ENCODE data around the gene RBM10. TPM values are rescaled to one million over a fixed set of nuclear protein-coding genes. Genes with fewer than 3 reads are reported as not detected.

The RBM10 gene
- total RNA-seq, 1 experiment from 2014 or later = 56.9 TPM

- Histone ChIP-seq H3K36me3 (ENCODE audit: control insufficient read depth in 1 of 2, insufficient read depth in 2 of 2, low read length in 2 of 2) (peaks cover 8 to 18% of the 10 kb centered on the region in 2 experiments), H3K9me3 (ENCODE audit: control insufficient read depth in 1 of 2, insufficient read depth in 1 of 2, low read depth in 1 of 2, low read length in 2 of 2) (no peaks in the 10 kb centered on the region), H3K4me1 (ENCODE audit: control insufficient read depth in 1 of 2, insufficient read depth in 2 of 2, low read length in 2 of 2) (peaks cover 3 to 19% of the 10 kb centered on the region in 2 experiments; a peak in 3 of 4 replicates), H3K27me3 (ENCODE audit: insufficient read depth, low read length) (no peaks in the 10 kb centered on the region), H3K27ac (ENCODE audit: low read depth, low read length) (no peak overlapping the region), H3K4me3 (replicated peaks in 1 of 2; ENCODE audit: low read depth in 1 of 2, low read length in 2 of 2) (no peak overlapping the region), H3K9me2 (ENCODE audit: insufficient read depth) (no peaks in the 10 kb centered on the region), H3K79me2 (ENCODE audit: insufficient read depth, low read length) (peaks cover 16% of the 10 kb centered on the region), H3K4me2 (ENCODE audit: low read length) (no peak overlapping the region), H3K9ac (ENCODE audit: low read length) (no peak overlapping the region), H4K20me1 (ENCODE audit: insufficient read depth) (no peaks in the 10 kb centered on the region), H2AFZ (ENCODE audit: low read depth, low read length, poor library complexity, severe bottlenecking) (no peak overlapping the region)
- POLR2A ChIA-PET = interaction anchor here (0.7 kb wide), 1 partner anchor 272 kb away, joined by 3 read pairs; no protein-coding TSS in a partner anchor
- ATAC-seq (no peak), DNase-seq (ENCODE audit: low read depth, low spot score) (no peak)
- CTCF ChIA-PET = no interaction called here
- intact Hi-C loops (cut with micrococcal nuclease) = loop anchor here (10.0 kb wide), 1 partner anchor 64 kb away; no protein-coding TSS in a partner anchor
- RAD21 ChIA-PET (ENCODE audit: low non-redundant PET in 1 of 2, low total read pairs in 2 of 2, uncharacterized antibody in 2 of 2, unreplicated experiment in 2 of 2) = no interaction called here
- TF ChIP-seq EZH2 (IDR thresholded peaks at IDR 0.05) (no peak), YY1 (IDR thresholded peaks at IDR 0.05; ENCODE audit: extremely low read depth, insufficient replicate concordance, low read depth, low read length) (no peak), RAD21 (IDR thresholded peaks at IDR 0.05; ENCODE audit: low read depth) (no peak), ZBTB33 (IDR thresholded peaks at IDR 0.05; ENCODE audit: extremely low read depth, insufficient replicate concordance, low read length) (no peak), FOSL1 (IDR thresholded peaks at IDR 0.05; ENCODE audit: low read depth) (no peak), EZH2phosphoT487 (IDR thresholded peaks at IDR 0.05; ENCODE audit: borderline replicate concordance) (no peak), CTCF (IDR thresholded peaks at IDR 0.05 in 2 of 3, conservative IDR thresholded peaks at IDR 0.05 in 1 of 3; ENCODE audit: borderline replicate concordance in 1 of 3, insufficient read depth in 1 of 3, low read depth in 2 of 3, low read length in 2 of 3) (no peak), CBX3 (IDR thresholded peaks at IDR 0.05; ENCODE audit: low read depth) (no peak), TCF7L2 (IDR thresholded peaks at IDR 0.05; ENCODE audit: borderline replicate concordance, extremely low read depth, insufficient read depth, insufficient read length) (no peak), ZFX (IDR thresholded peaks at IDR 0.05) (no peak), EGR1 (IDR thresholded peaks at IDR 0.05; ENCODE audit: low read depth) (no peak), JUND (IDR thresholded peaks at IDR 0.05) (no peak), POLR2A (IDR thresholded peaks at IDR 0.05; ENCODE audit: borderline replicate concordance, extremely low read depth, insufficient read depth, insufficient read length) (no peak), MAX (IDR thresholded peaks at IDR 0.05) (no peak), SRF (IDR thresholded peaks at IDR 0.05; ENCODE audit: low read depth) (no peak), REST (IDR thresholded peaks at IDR 0.05; ENCODE audit: low read depth) (no peak), SIN3A (IDR thresholded peaks at IDR 0.05; ENCODE audit: low read depth) (no peak)
- BruUV-seq (replicated peaks) = no TSS peak
These were observed 85.3 kb downstream of the RBM10 start for GRCh38 chrX:47230136-47230868.
